ENCODE results near the gene CAVIN1.
"Not testable (repeated sequence)": the region's sequence is repeated elsewhere in the genome, so short reads cannot be mapped to it uniquely, and the experiment has no call there.

Gene CAVIN1

GRCh38 chr17:42406615-42407288, 16.3 kb downstream of the CAVIN1 start:
- DNase-seq (ENCODE audit: insufficient read length, low spot score) (no peak), FAIRE-seq (no peak)

- FAIRE-seq: peak; percentile 91
- DNase-seq (ENCODE audit: insufficient read length, low spot score): peak; percentile 89
Measured at GRCh38 chr17:42405963-42406495, 17.0 kb downstream of the CAVIN1 start.

- FAIRE-seq: no peak
Measured at GRCh38 chr17:42405076-42405475, 18.0 kb downstream of the CAVIN1 start.

GRCh38 chr17:42404326-42405055, 18.6 kb downstream of the CAVIN1 start:
- no peak for FAIRE-seq
- no peak for DNase-seq (ENCODE audit: insufficient read length, low spot score)

More at GRCh38 chr17:42405076-42405475, 18.0 kb downstream of the CAVIN1 start:
- no peak for DNase-seq (ENCODE audit: insufficient read length, low spot score)

- DNase-seq (ENCODE audit: insufficient read length, low spot score): peak; percentile 80
Measured at GRCh38 chr17:42403150-42403549, 19.9 kb downstream of the CAVIN1 start.

GRCh38 chr17:42402117-42402516, 20.9 kb downstream of the CAVIN1 start:
- no peak for FAIRE-seq

More at GRCh38 chr17:42403150-42403549, 19.9 kb downstream of the CAVIN1 start:
- no peak for FAIRE-seq

GRCh38 chr17:42400844-42401375, 22.1 kb downstream of the CAVIN1 start:
- not testable (repeated sequence) for FAIRE-seq; DNase-seq (ENCODE audit: insufficient read length, low spot score)

More at GRCh38 chr17:42402117-42402516, 20.9 kb downstream of the CAVIN1 start:
- DNase-seq (ENCODE audit: insufficient read length, low spot score): no peak

GRCh38 chr17:42399948-42400843, 22.9 kb downstream of the CAVIN1 start:
- no peak for FAIRE-seq

GRCh38 chr17:42399121-42399520, 23.9 kb downstream of the CAVIN1 start:
- FAIRE-seq (no peak), DNase-seq (ENCODE audit: insufficient read length, low spot score) (no peak)

More at GRCh38 chr17:42399948-42400843, 22.9 kb downstream of the CAVIN1 start:
- DNase-seq (ENCODE audit: insufficient read length, low spot score): no peak

- not testable (repeated sequence) for DNase-seq (ENCODE audit: insufficient read length, low spot score)
Measured at GRCh38 chr17:42395601-42396000, 27.5 kb downstream of the CAVIN1 start.

GRCh38 chr17:42394838-42395237, 28.2 kb downstream of the CAVIN1 start:
- no peak for DNase-seq (ENCODE audit: insufficient read length, low spot score)
- no peak for FAIRE-seq

More at GRCh38 chr17:42395601-42396000, 27.5 kb downstream of the CAVIN1 start:
- FAIRE-seq: not testable (repeated sequence)

- FAIRE-seq (peak; percentile 80), DNase-seq (ENCODE audit: insufficient read length, low spot score) (peak; percentile 51)
Measured at GRCh38 chr17:42392692-42393415, 30.2 kb downstream of the CAVIN1 start.

GRCh38 chr17:42391439-42391838, 31.6 kb downstream of the CAVIN1 start:
- not testable (repeated sequence) for DNase-seq (ENCODE audit: insufficient read length, low spot score); FAIRE-seq

- DNase-seq (ENCODE audit: insufficient read length, low spot score): no peak
- FAIRE-seq: no peak
Measured at GRCh38 chr17:42389899-42390298, 33.2 kb downstream of the CAVIN1 start.

- no peak for FAIRE-seq
Measured at GRCh38 chr17:42389135-42389417, 34.0 kb downstream of the CAVIN1 start.

GRCh38 chr17:42388381-42389134, 34.5 kb downstream of the CAVIN1 start, which contains the start of gene STAT3:
Gene STAT3, minus strand, starts transcription at chr17:42388442. Its CDS starts 39,926 bp downstream, at chr17:42348516.
- DNase-seq (ENCODE audit: insufficient read length, low spot score) (peak; percentile 91), FAIRE-seq (peak; percentile 96)

More at GRCh38 chr17:42389135-42389417, 34.0 kb downstream of the CAVIN1 start:
- no peak for DNase-seq (ENCODE audit: insufficient read length, low spot score)

- no peak for DNase-seq (ENCODE audit: insufficient read length, low spot score)
- no peak for FAIRE-seq
Measured at GRCh38 chr17:42387661-42388380, 35.2 kb downstream of the CAVIN1 start.

Measured in GM19239 (cell line).